ENCODE data around the gene SLC13A1.

The SLC13A1 gene

GRCh38 chr7:123177442-123177841, 22.3 kb downstream of the SLC13A1 start:
- no peak for TF ChIP-seq CTCF (IDR thresholded peaks at IDR 0.05; ENCODE audit: low read depth, low read length, missing control alignments)
- DNase-seq (ENCODE audit: low read depth): no peak
- H3K4me3 ChIP-seq (ENCODE audit: low read depth, low read length): no peak overlapping the region

GRCh38 chr7:123170333-123171246, 29.2 kb downstream of the SLC13A1 start:
- no peak for DNase-seq (ENCODE audit: low read depth)
- no peak for TF ChIP-seq CTCF (IDR thresholded peaks at IDR 0.05; ENCODE audit: low read depth, low read length, missing control alignments)
- no peak overlapping the region for H3K4me3 ChIP-seq (ENCODE audit: low read depth, low read length)

- no peak for TF ChIP-seq CTCF (IDR thresholded peaks at IDR 0.05; ENCODE audit: low read depth, low read length, missing control alignments)
- H3K4me3 ChIP-seq (ENCODE audit: low read depth, low read length): no peak overlapping the region
- no peak for DNase-seq (ENCODE audit: low read depth)
Measured at GRCh38 chr7:123169065-123169464, 30.7 kb downstream of the SLC13A1 start.

- no peak for TF ChIP-seq CTCF (IDR thresholded peaks at IDR 0.05; ENCODE audit: low read depth, low read length, missing control alignments)
- DNase-seq (ENCODE audit: low read depth): no peak
Measured at GRCh38 chr7:123157606-123158005, 42.2 kb downstream of the SLC13A1 start.

GRCh38 chr7:123155571-123155970, 44.2 kb downstream of the SLC13A1 start:
- no peak for DNase-seq (ENCODE audit: low read depth)
- no peak for TF ChIP-seq CTCF (IDR thresholded peaks at IDR 0.05; ENCODE audit: low read depth, low read length, missing control alignments)
- no peak overlapping the region for H3K4me3 ChIP-seq (ENCODE audit: low read depth, low read length)

More at GRCh38 chr7:123157606-123158005, 42.2 kb downstream of the SLC13A1 start:
- H3K4me3 ChIP-seq (ENCODE audit: low read depth, low read length): no peak overlapping the region

GRCh38 chr7:123154231-123154860, 45.4 kb downstream of the SLC13A1 start:
- TF ChIP-seq CTCF (IDR thresholded peaks at IDR 0.05; ENCODE audit: low read depth, low read length, missing control alignments): peak; percentile 74
- H3K4me3 ChIP-seq (ENCODE audit: low read depth, low read length): no peak overlapping the region
- DNase-seq (ENCODE audit: low read depth): peak; percentile 45

All from GM12864 (cell line).